SK-N-SH (cell line): Measurements from ENCODE around the gene SACS. TPM values are rescaled to one million over a fixed set of nuclear protein-coding genes. Genes with fewer than 3 reads are reported as not detected.

Source experiments
- CTCF ChIA-PET: fragments of 300-600, 350-600 bp; formaldehyde crosslinking; extraction: SDS; loops from one replicate; lab custom pipeline; 2021; lab: Yijun Ruan, JAX
- POLR2A ChIA-PET: fragments of 350-600 bp; sonication (Branson Sonifier 250); formaldehyde crosslinking; extraction: SDS; loops from one replicate; lab custom pipeline; 2020; ENCODE audit warnings: antibody characterized with exemption, inconsistent platforms; lab: Yijun Ruan, JAX
- DNase-seq: peaks from one replicate; pipeline ENCODE4 v3.0.0; 2012
- H2AFZ ChIP-seq: fragments of 200-600 bp; sonication (generic); 2 replicates; pipeline ENCODE4 v1.8.1; 2016; ENCODE audit warnings: antibody characterized with exemption, mild to moderate bottlenecking, low read depth
- H3F3A ChIP-seq: fragments of 200-600 bp; sonication (generic); replicated peaks from 2 replicates; pipeline ENCODE3; 2016; ENCODE audit warnings: antibody characterized with exemption, mild to moderate bottlenecking; ENCODE audit not compliant: insufficient read depth
- H3K27ac ChIP-seq, 2 experiments: fragments of 200-500 bp in 1 of 2; fragments of 200-600 bp in 1 of 2; sonication (Bioruptor generic) in 1 of 2; sonication (generic), shearing (Covaris generic) in 1 of 2; 2 replicates each; pipeline versions ENCODE4 v1.5.1 to v1.6.1; 2014 to 2016; ENCODE audit warnings: low read depth in 2 of 2, inconsistent platforms in 1 of 2, low read length in 1 of 2, mild to moderate bottlenecking in 1 of 2, mixed read lengths in 1 of 2
- H3K27me3 ChIP-seq: fragments of 200-600 bp; sonication (generic), shearing (Covaris generic); 2 replicates; pipeline ENCODE4 v1.6.1; 2016; ENCODE audit warnings: mixed run types; ENCODE audit not compliant: insufficient read depth
- H3K36me3 ChIP-seq, 2 experiments: fragments of 200-500 bp in 1 of 2; fragments of 200-600 bp in 1 of 2; sonication (Bioruptor generic) in 1 of 2; sonication (generic) in 1 of 2; replicated peaks in 1 of 2; 2 replicates each; pipeline versions ENCODE3 to v1.5.1; 2014 to 2016; ENCODE audit warnings: low read length in 1 of 2, mild to moderate bottlenecking in 1 of 2; ENCODE audit not compliant: insufficient read depth in 2 of 2, control insufficient read depth in 1 of 2
- H3K4me1 ChIP-seq, 2 experiments: fragments of 200-500 bp in 1 of 2; fragments of 200-600 bp in 1 of 2; sonication (Bioruptor generic) in 1 of 2; sonication (generic), shearing (Covaris generic) in 1 of 2; 2 replicates each; pipeline versions ENCODE4 v1.5.1 to v1.6.1; 2014 to 2016; ENCODE audit warnings: low read depth in 1 of 2, low read length in 1 of 2, mixed run types in 1 of 2; ENCODE audit not compliant: insufficient read depth in 2 of 2, control insufficient read depth in 1 of 2
- H3K4me2 ChIP-seq: fragments of 200-600 bp; sonication (generic), shearing (Covaris generic); 2 replicates; pipeline ENCODE4 v1.6.1; 2017; ENCODE audit warnings: mixed run types
- H3K4me3 ChIP-seq, 2 experiments: fragments of 200-500 bp in 1 of 2; fragments of 200-600 bp in 1 of 2; sonication (Bioruptor generic) in 1 of 2; sonication (generic), shearing (Covaris generic) in 1 of 2; 2 replicates each; pipeline versions ENCODE4 v1.5.1 to v1.8.1; 2014 to 2016; ENCODE audit warnings: low read depth in 2 of 2, inconsistent platforms in 1 of 2, low read length in 1 of 2, mild to moderate bottlenecking in 1 of 2, mixed read lengths in 1 of 2, moderate library complexity in 1 of 2
- H3K79me2 ChIP-seq: fragments of 200-600 bp; sonication (generic); 2 replicates; pipeline ENCODE4 v1.8.1; 2017; ENCODE audit warnings: mild to moderate bottlenecking; ENCODE audit not compliant: insufficient read depth
- H3K9ac ChIP-seq: fragments of 200-600 bp; sonication (generic); 2 replicates; pipeline ENCODE4 v1.6.1; 2017; ENCODE audit warnings: mixed run types
- H3K9me2 ChIP-seq: fragments of 200-600 bp; sonication (generic); 2 replicates; pipeline ENCODE4 v1.6.1; 2017; ENCODE audit warnings: mixed run types
- H3K9me3 ChIP-seq: fragments of 200-600 bp; sonication (generic); 2 replicates; pipeline ENCODE4 v1.6.1; 2017; ENCODE audit warnings: mixed run types, mild to moderate bottlenecking, moderate library complexity
- H4K20me1 ChIP-seq: fragments of 200-600 bp; sonication (generic); 2 replicates; pipeline ENCODE4 v1.6.1; 2017; ENCODE audit warnings: mild to moderate bottlenecking, mixed run types; ENCODE audit not compliant: insufficient read depth
- ELF1 ChIP-seq: IDR thresholded peaks from 2 replicates; pipeline ENCODE4 v1.4.0; 2012
- EZH2phosphoT487 ChIP-seq: fragments of 200-600 bp; sonication (generic); IDR thresholded peaks from 2 replicates; pipeline ENCODE4 v1.6.1; 2017; ENCODE audit warnings: low read depth, mixed run types, mild to moderate bottlenecking, antibody characterized with exemption, moderate library complexity, borderline replicate concordance
- GABPA ChIP-seq: IDR thresholded peaks from 2 replicates; pipeline ENCODE4 v1.4.0; 2012; ENCODE audit warnings: low read depth, mild to moderate bottlenecking
- GATA2 ChIP-seq: sonication (generic); formaldehyde crosslinking; IDR thresholded peaks from 2 replicates; pipeline ENCODE4 v1.5.0; 2020; ENCODE audit warnings: mild to moderate bottlenecking, missing genetic modification reagents
- RAD21 ChIP-seq: IDR thresholded peaks from 2 replicates; pipeline ENCODE4 v1.6.1; 2012; ENCODE audit warnings: mild to moderate bottlenecking, low read length
- RCOR1 ChIP-seq: fragments of 150-350 bp; IDR thresholded peaks from 2 replicates; pipeline ENCODE4 v1.6.1; 2017; ENCODE audit warnings: antibody characterized with exemption, low read length
- WGBS: methylation state at CpG from one replicate; pipeline ENCODE4 v1.1.6; 2017; ENCODE audit warnings: low lambda C conversion rate; 5-methylcytosine and 5-hydroxymethylcytosine counted together
- polyA plus RNA-seq, 3 experiments: library from polyadenylated mRNA; depleted of rRNA; stranded (reverse); fragments of >200 nt; gene quantifications; 2 replicates each; pipeline ENCODE4 v1.2.3, GENCODE V29; 2012
- TF ChIP-seq, protein P1 (sequence below): IDR thresholded peaks from 2 replicates; pipeline ENCODE4; 2012
- TF ChIP-seq, protein P2 (sequence below): IDR thresholded peaks from 2 replicates; pipeline ENCODE4 v1.4.0; 2012; ENCODE audit warnings: low read depth

Gene SACS
- polyA plus RNA-seq, 1 of the 3 experiments (the other 2 are of a cell fraction), result 5.9 TPM

DNA sequence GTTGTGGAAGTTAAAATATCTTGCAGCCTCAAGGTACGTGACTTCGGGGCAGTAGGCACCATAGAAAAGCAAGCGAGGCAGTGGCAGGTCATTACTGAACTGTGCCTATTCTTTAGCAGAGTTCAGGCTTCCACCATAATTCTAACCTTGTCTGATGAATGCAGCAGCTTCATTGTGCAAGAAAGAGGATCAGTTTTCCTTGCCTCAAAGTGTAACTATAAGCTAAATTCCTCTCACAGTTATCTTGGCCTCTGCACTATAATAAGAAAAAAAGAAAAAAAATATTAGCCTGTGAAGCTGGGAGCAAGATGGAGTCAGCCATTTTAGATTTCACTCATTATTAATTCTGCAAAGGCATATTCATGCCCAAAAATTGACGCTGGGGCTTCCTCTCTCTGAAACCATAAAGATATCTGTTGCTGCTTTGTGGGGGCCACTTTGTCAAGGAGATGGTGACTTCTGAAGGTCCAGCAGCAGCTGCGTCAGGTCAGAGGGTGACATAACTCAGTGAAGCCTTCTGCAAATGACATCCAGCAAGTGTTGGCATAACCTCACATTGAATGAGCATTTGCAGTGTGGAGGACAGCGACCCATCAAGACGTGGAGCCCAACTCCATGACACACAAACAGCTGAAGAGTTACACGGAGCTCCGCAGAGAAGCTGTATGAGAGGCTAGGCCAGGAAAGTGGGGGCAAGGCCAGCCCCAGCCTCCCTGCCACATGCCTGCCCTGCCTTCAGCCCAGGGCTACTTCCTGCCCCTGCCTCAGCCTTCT lies 23.1 kb upstream of the SACS start:
- Histone ChIP-seq H3K36me3 (no peaks in the 10 kb centered on the region), H2AFZ (no peak overlapping the region), H3K9ac (no peak overlapping the region), H4K20me1 (no peaks in the 10 kb centered on the region), H3F3A (no peaks in the 10 kb centered on the region), H3K4me2 (no peak overlapping the region), H3K27ac (no peak overlapping the region), H3K27me3 (no peaks in the 10 kb centered on the region), H3K79me2 (no peaks in the 10 kb centered on the region), H3K4me3 (no peak overlapping the region), H3K4me1 (peaks cover 0 to 7% of the 10 kb centered on the region in 2 experiments; a peak in 1 of 4 replicates), H3K9me3 (no peaks in the 10 kb centered on the region), H3K9me2 (no peaks in the 10 kb centered on the region)
- POLR2A ChIA-PET, result interaction anchor here (0.9 kb wide), 1 partner anchor 11 kb away, joined by 3 read pairs; no protein-coding TSS in a partner anchor
- TF ChIP-seq RCOR1, result no peak
- TF ChIP-seq, protein P1, sequence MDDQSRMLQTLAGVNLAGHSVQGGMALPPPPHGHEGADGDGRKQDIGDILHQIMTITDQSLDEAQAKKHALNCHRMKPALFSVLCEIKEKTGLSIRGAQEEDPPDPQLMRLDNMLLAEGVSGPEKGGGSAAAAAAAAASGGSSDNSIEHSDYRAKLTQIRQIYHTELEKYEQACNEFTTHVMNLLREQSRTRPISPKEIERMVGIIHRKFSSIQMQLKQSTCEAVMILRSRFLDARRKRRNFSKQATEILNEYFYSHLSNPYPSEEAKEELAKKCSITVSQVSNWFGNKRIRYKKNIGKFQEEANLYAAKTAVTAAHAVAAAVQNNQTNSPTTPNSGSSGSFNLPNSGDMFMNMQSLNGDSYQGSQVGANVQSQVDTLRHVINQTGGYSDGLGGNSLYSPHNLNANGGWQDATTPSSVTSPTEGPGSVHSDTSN, result no peak
- 90% methylated on average over 8 of the region's 9 CpGs for WGBS
- CTCF ChIA-PET, result interaction anchor here (2.5 kb wide), 1 partner anchor 10 kb away, joined by 12 read pairs; no protein-coding TSS in a partner anchor
- no peak for DNase-seq

DNA sequence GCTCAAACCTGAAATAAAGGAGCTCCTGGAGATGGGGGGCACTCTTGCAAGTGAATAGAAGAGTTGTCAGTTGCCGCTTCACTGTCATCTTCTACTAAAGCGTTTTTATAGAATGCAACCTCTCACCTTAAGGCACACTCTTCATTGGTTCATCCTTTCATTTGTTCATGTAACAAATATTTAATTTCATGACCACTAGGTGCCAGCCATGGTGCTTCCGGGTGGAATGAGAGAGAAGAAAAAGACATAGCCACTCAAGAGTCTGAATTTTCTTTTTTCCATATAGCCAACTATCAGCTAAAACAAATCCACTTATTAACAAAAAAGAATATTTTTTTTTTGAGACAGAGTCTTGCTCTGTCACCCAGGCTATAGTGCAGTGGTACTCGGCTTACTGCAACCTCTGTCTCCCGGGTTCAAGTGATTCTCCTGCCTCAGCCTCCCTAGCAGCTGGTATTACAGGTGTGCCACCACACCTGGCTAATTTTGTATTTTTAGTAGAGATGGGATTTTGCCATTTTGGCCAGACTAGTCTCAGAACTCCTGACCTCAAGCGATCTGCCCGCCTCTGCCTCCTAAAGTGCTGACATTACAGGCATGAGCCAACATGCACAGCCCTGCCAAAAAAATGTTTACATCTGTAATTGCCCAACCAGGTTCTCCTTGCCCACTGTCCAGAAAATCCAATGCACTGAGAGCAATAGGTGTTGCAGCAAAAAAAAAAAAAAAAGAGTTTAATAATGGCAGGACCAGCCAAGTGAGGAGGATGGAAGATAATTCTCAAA lies 22.1 kb upstream of the SACS start:
- Histone ChIP-seq H3K4me3 (no peak overlapping the region), H3K9ac (no peak overlapping the region), H3K4me2 (no peak overlapping the region), H3K36me3 (no peaks in the 10 kb centered on the region), H3F3A (no peaks in the 10 kb centered on the region), H3K79me2 (no peaks in the 10 kb centered on the region), H3K27me3 (no peaks in the 10 kb centered on the region), H3K9me2 (no peaks in the 10 kb centered on the region), H3K4me1 (peaks cover 0 to 14% of the 10 kb centered on the region in 2 experiments; a peak in 2 of 4 replicates), H3K27ac (no peak overlapping the region), H2AFZ (no peak overlapping the region), H3K9me3 (no peaks in the 10 kb centered on the region), H4K20me1 (no peaks in the 10 kb centered on the region)
- ChIA-PET CTCF (interaction anchor here (0.9 to 2.8 kb wide), 5 partner anchors 10 to 434 kb away, joined by 3 to 14 read pairs (median 5); partner anchors contain the start of gene SACS), POLR2A (no interaction called here)
- TF ChIP-seq RAD21 (peak; percentile 20; the same call in 1 of the 2 replicates), ELF1 (no peak), EZH2phosphoT487 (no peak), GATA2 (CRISPR knock-in tag) (no peak), GABPA (no peak)
- TF ChIP-seq, protein P2, sequence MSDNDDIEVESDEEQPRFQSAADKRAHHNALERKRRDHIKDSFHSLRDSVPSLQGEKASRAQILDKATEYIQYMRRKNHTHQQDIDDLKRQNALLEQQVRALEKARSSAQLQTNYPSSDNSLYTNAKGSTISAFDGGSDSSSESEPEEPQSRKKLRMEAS, result no peak
- DNase-seq, result no peak
- WGBS, result 91% methylated on average over 7 of the region's 7 CpGs
